Immature natural killer cell (primary cell): ENCODE results near the gene GTF2I. TPM values are rescaled to one million over a fixed set of nuclear protein-coding genes. Genes with fewer than 3 reads are reported as not detected.
"Not testable (repeated sequence)": the region's sequence is repeated elsewhere in the genome, so short reads cannot be mapped to it uniquely, and the experiment has no call there.

ENCODE experiments used
- DNase-seq, 3 donors: peaks; one replicate each; pipeline ENCODE4 v3.0.0; 2022; ENCODE audit warnings: mixed read lengths in 1 of 3
- H3K27ac Mint-ChIP-seq, 6 donors: one replicate each; pipeline ENCODE4 v1.8.0; 2020; ENCODE audit warnings: mixed read lengths in 6 of 6, mild to moderate bottlenecking in 5 of 6, inconsistent platforms in 4 of 6, moderate library complexity in 3 of 6
- H3K27me3 Mint-ChIP-seq, 3 donors: one replicate each; pipeline ENCODE4 v1.8.0; 2020 to 2021; ENCODE audit warnings: low read depth in 3 of 3, mild to moderate bottlenecking in 3 of 3, mixed read lengths in 3 of 3, moderate library complexity in 3 of 3, inconsistent platforms in 1 of 3
- H3K36me3 Mint-ChIP-seq, 3 donors: one replicate each; pipeline ENCODE4 v1.8.0; 2020; ENCODE audit warnings: mixed read lengths in 3 of 3, inconsistent platforms in 2 of 3, mild to moderate bottlenecking in 2 of 3
- H3K4me1 Mint-ChIP-seq, 2 donors: one replicate each; pipeline ENCODE4 v1.8.0; 2020; ENCODE audit warnings: inconsistent platforms in 2 of 2, mild to moderate bottlenecking in 2 of 2, mixed read lengths in 2 of 2, moderate library complexity in 1 of 2
- H3K4me3 Mint-ChIP-seq, 5 donors: one replicate each; pipeline ENCODE4 v1.8.0; 2020; ENCODE audit warnings: mild to moderate bottlenecking in 5 of 5, mixed read lengths in 5 of 5, inconsistent platforms in 3 of 5, moderate library complexity in 3 of 5
- H3K9me3 Mint-ChIP-seq, 6 donors: one replicate each; pipeline ENCODE4 v1.8.0; 2020; ENCODE audit warnings: mild to moderate bottlenecking in 6 of 6, mixed read lengths in 6 of 6, inconsistent platforms in 4 of 6, moderate library complexity in 3 of 6
- polyA plus RNA-seq, 3 donors: library from polyadenylated mRNA; unstranded; fragments of 300-500 nt; fragmentation: Illumina TruSeq; gene quantifications; one replicate each; pipeline ENCODE4 v1.2.3, GENCODE V29; 2021

GTF2I gene
- polyA plus RNA-seq, 3 donors from 2014 or later = 37.2 to 82.0 (median 45.6) TPM

DNA sequence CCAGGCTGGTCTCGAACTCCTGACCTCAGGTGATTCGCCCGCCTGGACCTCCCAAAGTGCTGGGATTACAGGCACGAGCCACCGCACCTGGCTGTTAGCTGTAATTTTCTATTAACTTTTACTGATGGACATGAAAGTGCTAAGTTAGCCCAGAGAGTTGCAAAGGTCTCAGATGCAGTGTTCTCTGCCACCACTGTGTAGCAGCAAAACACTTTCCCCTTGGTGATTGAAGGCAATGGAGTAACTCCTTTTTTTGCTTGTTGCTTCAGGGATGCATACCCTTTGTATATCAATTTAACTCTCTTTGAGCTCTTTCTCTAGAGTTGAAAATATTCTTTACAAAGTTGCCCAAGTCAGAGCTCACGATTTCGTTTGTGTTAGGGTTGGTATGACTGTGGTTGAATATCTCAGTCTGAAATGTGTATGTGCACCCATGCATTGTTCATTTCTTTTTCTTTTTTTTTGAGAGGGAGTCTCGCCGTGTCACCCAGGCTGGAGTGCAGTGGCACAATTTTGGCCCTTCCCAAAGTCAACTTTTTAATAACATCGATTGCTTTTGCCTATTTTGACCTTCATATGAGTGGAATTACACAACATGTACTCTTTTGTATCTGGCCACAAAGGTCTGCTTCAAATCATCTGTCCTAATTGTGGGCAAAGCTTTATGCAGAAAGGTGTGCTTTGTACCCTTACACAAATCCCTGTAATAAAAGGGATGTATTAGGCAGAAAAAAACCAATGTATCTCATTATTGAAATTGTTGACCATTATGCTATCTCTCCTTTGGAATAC is 52.6 kb downstream of the GTF2I start:
- Mint-ChIP-seq H3K27ac (no peak overlapping the region), H3K9me3 (peaks cover 0 to 2% (median under 1%) of the 10 kb centered on the region in 6 donors), H3K4me1 (peaks cover 0 to 2% of the 10 kb centered on the region in 2 donors), H3K27me3 (no peaks in the 10 kb centered on the region), H3K36me3 (peaks cover 34 to 55% (median 45%) of the 10 kb centered on the region in 3 donors), H3K4me3 (no peak overlapping the region)
- DNase-seq = no peak

DNA sequence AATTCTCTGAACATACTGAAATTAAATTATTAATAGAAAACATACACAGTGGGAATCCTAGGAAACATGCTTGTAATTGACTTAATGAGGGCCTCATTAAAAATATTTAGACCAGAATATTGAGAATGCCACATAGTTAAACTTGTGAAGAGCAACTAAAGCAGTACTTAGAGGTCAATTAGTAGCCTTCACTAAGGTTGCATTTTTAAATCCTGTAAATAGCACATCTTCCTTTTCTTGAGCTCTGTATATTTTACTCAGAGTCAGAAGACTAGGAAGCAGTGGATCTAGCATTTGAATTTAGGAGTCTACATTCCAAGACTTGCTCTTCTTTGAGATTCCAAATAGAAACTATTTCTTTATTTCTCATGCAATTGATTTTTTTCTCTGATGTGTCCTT is 56.0 kb downstream of the GTF2I start:
- H3K4me3 Mint-ChIP-seq = no peak overlapping the region
- no peak for DNase-seq
- H3K4me1 Mint-ChIP-seq = peaks cover 0 to 2% of the 10 kb centered on the region in 2 donors
- H3K9me3 Mint-ChIP-seq = peaks cover 0 to 2% (median under 1%) of the 10 kb centered on the region in 6 donors
- H3K27ac Mint-ChIP-seq = peak overlapping the region in 2 of 6 donors; percentile 19 to 68
- peaks cover 33 to 56% (median 34%) of the 10 kb centered on the region in 3 donors for H3K36me3 Mint-ChIP-seq
- no peaks in the 10 kb centered on the region for H3K27me3 Mint-ChIP-seq

DNA sequence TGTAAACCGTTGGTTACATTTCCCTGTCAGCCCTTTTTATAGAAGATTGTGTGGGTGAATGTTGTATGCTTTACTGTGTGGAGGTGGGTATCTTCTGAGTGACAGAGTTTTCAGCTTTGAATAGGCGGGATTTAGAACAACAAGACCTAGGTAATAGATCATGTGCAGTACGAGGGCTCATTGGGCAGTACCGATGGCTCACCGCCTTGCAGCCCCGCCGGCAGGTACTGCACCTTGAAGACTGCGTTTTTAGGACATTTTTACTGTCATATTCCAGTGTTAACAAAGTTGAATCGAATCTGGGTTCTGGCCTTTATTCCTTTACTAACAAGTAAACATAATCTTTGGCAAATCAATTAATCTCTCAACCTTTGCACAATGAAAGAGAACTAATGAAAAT is 60.4 kb downstream of the GTF2I start:
- H3K27me3 Mint-ChIP-seq = no peaks in the 10 kb centered on the region
- no peak for DNase-seq
- H3K9me3 Mint-ChIP-seq = peaks cover 0 to 2% (median under 1%) of the 10 kb centered on the region in 6 donors
- H3K4me3 Mint-ChIP-seq = no peak overlapping the region
- H3K4me1 Mint-ChIP-seq = no peaks in the 10 kb centered on the region
- H3K27ac Mint-ChIP-seq = peak overlapping the region in 1 of 6 donors; percentile 23
- H3K36me3 Mint-ChIP-seq = peaks cover 30 to 48% (median 32%) of the 10 kb centered on the region in 3 donors

- H3K9me3 Mint-ChIP-seq = peaks cover 0 to 2% (median under 1%) of the 10 kb centered on the region in 6 donors
- no peak overlapping the region for H3K4me3 Mint-ChIP-seq
- H3K4me1 Mint-ChIP-seq = no peaks in the 10 kb centered on the region
- H3K27me3 Mint-ChIP-seq = no peaks in the 10 kb centered on the region
- H3K36me3 Mint-ChIP-seq = peaks cover 26 to 44% (median 31%) of the 10 kb centered on the region in 3 donors
- no peak for DNase-seq
- H3K27ac Mint-ChIP-seq = no peak overlapping the region
Measured at GRCh38 chr7:74718336-74718735, 60.8 kb downstream of the GTF2I start.

- H3K9me3 Mint-ChIP-seq = no peaks in the 10 kb centered on the region
- H3K27me3 Mint-ChIP-seq = no peaks in the 10 kb centered on the region
- H3K4me1 Mint-ChIP-seq = peaks cover 0 to 6% of the 10 kb centered on the region in 2 donors
- H3K36me3 Mint-ChIP-seq = peaks cover 9 to 26% (median 19%) of the 10 kb centered on the region in 3 donors
- no peak for DNase-seq
- H3K4me3 Mint-ChIP-seq = no peak overlapping the region
- no peak overlapping the region for H3K27ac Mint-ChIP-seq
Measured at GRCh38 chr7:74722153-74722552, 64.6 kb downstream of the GTF2I start.

DNA sequence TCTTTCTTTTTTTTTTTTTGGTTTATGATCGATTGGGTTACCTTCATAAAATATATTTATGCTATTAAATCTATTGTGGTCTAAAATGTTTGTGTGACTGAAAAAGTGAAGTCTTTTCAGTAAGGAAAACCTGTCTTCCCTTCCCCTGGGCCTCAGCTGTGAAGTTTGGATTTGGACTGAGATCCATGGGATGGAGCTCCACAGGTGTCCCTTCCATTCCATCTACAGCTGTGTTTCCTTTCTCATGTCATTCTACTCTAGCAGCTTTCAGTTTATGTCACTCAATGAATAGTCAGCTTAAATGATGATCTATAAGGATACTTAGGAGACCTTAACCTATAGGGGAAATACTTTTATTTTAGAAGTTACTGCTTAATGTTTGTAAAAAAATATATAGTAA is 68.3 kb downstream of the GTF2I start:
- Mint-ChIP-seq H3K4me3 (no peak overlapping the region), H3K27me3 (no peaks in the 10 kb centered on the region), H3K27ac (peak overlapping the region in 1 of 6 donors; percentile 51), H3K4me1 (peaks cover 0 to 6% of the 10 kb centered on the region in 2 donors), H3K36me3 (peaks cover 5 to 14% (median 8%) of the 10 kb centered on the region in 3 donors), H3K9me3 (no peaks in the 10 kb centered on the region)
- no peak for DNase-seq

DNA sequence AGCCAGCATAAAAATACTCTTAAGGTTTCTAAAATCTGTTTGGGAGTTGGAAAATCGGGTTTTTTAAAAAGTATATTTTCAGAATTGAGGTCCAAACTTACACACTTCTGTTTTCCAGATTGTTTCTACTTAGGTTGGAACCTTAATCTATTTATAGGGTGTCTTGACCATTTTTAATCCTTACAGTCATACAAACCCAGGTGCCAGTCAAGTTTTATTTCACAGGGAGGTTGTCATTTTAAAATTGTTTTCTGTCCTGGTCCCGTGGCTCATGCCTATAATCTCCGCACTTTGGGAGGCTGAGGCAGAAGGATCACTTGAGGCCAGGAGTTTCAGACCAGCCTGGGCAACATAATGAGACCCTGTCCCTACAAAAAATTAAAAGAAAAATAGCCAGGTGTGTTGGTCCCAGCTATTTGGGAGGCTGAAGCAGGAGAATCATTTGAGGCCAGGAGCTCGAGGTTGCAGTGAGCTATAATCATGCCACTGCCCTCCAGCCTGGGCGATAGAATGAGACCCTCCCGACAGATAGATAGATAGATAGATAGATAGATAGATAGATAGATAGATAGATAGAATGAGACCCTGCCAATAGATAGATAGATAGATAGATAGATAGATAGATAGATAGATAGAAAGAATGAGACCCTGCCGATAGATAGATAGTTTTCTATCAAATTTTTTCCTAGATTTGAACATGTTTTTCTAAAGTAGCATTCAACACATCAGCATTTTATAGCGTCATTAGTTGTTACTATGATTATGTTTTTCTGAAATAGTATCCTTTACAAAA is 69.0 kb downstream of the GTF2I start:
- DNase-seq = no peak
- H3K27ac Mint-ChIP-seq = peak overlapping the region in 2 of 6 donors; percentile 26 to 51
- H3K4me1 Mint-ChIP-seq = peaks cover 0 to 6% of the 10 kb centered on the region in 2 donors
- H3K9me3 Mint-ChIP-seq = no peaks in the 10 kb centered on the region
- peaks cover 5 to 14% (median 8%) of the 10 kb centered on the region in 3 donors for H3K36me3 Mint-ChIP-seq
- H3K27me3 Mint-ChIP-seq = peaks cover 0 to 2% (median 0%) of the 10 kb centered on the region in 3 donors
- no peak overlapping the region for H3K4me3 Mint-ChIP-seq

GRCh38 chr7:74728686-74729085 is 71.2 kb downstream of the GTF2I start:
- H3K4me3 Mint-ChIP-seq, H3K9me3 Mint-ChIP-seq, DNase-seq, H3K27ac Mint-ChIP-seq, H3K27me3 Mint-ChIP-seq, H3K4me1 Mint-ChIP-seq, H3K36me3 Mint-ChIP-seq: not testable (repeated sequence)

DNA sequence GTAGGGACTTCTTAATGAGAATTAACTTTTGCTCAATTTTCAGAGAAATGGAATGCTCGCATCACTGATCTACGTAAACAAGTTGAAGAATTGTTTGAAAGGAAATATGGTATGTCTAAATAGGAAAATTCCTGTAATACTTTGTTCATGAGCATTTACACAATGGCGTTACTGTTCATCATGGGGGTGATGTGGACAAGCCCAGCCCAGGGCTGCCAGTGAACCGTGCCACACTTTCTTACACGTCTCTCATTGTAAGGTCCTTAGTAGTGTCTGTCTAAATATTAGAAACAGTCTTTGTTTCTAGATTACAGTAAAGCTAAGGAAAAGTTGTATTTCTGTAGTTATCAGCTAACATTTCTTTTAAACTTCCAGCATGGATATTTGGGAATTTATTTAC is 72.7 kb downstream of the GTF2I start:
- not testable (repeated sequence) for H3K4me3 Mint-ChIP-seq, H3K36me3 Mint-ChIP-seq, H3K4me1 Mint-ChIP-seq

DNA sequence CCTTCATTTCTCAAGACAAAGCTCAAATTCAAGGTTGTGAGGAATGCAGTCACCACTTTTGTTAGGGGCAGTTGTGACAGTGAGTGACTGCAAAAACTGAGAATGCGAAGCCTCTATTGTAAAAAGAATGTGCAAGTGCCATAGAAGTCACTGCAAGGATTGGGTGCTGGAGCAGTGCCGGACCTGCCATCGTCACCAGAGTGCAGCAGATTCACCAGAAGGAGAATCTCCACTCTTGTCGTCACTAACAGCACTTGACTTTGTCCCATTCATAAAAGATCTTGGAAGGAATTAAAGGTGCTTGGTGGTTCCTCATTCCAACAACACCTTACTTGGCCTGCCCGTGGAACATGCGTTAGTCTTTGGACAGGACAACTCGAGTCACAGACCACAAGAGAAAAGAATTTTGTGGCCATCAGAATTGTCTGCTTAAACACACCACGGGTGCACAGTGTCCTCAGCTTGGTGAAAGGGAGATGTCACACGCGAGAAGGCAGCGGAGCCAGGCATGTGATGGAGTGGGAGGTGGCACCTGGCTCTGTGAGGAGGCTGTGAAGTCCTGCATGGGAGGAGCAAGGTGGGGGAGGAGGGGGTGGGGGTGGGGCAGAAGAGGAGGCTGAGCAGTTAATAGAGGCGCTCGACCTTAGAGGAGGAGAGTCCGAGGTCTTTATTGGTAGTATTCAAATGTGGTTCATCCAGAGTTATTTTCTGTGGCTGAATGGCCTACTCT is 82.6 kb downstream of the GTF2I start:
- not testable (repeated sequence) for H3K27ac Mint-ChIP-seq, H3K36me3 Mint-ChIP-seq, DNase-seq, H3K4me1 Mint-ChIP-seq, H3K4me3 Mint-ChIP-seq, H3K9me3 Mint-ChIP-seq, H3K27me3 Mint-ChIP-seq

More for the DNA sequence above, 72.7 kb downstream of the GTF2I start:
- not testable (repeated sequence) for H3K27ac Mint-ChIP-seq, DNase-seq, H3K27me3 Mint-ChIP-seq, H3K9me3 Mint-ChIP-seq

DNA sequence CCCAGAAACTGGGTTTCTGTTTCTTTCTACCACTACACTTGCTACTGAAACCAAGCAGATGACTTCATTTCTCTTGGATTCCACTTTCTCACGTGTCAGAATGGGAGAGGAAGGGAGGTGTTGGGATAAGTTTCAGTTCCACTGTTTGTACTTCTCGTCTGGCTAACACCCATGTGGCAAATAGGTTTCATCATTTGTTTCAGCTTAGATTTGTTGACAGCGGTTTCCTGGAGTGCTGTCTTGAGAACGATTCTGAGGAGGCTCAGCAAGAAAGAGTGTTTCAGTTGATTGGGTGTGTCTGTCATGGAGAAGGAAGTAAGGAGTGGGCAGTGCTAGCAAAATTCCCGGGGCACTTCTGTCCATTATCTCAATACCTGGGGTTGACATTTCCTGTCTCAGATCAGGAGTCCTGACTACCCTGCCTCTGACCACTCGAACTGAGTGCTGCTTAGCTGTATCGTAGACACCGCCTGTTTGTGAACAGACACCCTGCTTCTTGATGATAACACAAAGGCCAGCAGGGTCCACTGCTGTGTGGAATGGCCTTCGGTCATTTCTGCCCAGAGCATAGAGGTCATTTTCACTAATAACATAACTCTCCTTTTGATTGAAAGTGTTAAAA is 86.5 kb downstream of the GTF2I start:
- H3K27ac Mint-ChIP-seq, H3K9me3 Mint-ChIP-seq, DNase-seq, H3K27me3 Mint-ChIP-seq, H3K4me1 Mint-ChIP-seq, H3K36me3 Mint-ChIP-seq, H3K4me3 Mint-ChIP-seq: not testable (repeated sequence)

GRCh38 chr7:74753921-74754482 is 96.5 kb downstream of the GTF2I start:
- not testable (repeated sequence) for H3K36me3 Mint-ChIP-seq, H3K9me3 Mint-ChIP-seq, H3K27me3 Mint-ChIP-seq, H3K27ac Mint-ChIP-seq, DNase-seq, H3K4me1 Mint-ChIP-seq, H3K4me3 Mint-ChIP-seq

- H3K27ac Mint-ChIP-seq = not testable (repeated sequence)
Measured at GRCh38 chr7:74756673-74757072, 99.2 kb downstream of the GTF2I start.

More at GRCh38 chr7:74756673-74757072, 99.2 kb downstream of the GTF2I start:
- H3K9me3 Mint-ChIP-seq, H3K27me3 Mint-ChIP-seq, H3K4me3 Mint-ChIP-seq, H3K36me3 Mint-ChIP-seq, DNase-seq, H3K4me1 Mint-ChIP-seq: not testable (repeated sequence)
